GM12801 (cell line): ENCODE measurements around the gene IL21R.

Source experiments
- TF ChIP-seq, protein P1 (sequence below): IDR thresholded peaks from one replicate; pipeline ENCODE4 v1.5.1; 2011; ENCODE audit warnings: control low read depth; ENCODE audit not compliant: insufficient read length; ENCODE audit errors: extremely low read depth

IL21R gene

DNA sequence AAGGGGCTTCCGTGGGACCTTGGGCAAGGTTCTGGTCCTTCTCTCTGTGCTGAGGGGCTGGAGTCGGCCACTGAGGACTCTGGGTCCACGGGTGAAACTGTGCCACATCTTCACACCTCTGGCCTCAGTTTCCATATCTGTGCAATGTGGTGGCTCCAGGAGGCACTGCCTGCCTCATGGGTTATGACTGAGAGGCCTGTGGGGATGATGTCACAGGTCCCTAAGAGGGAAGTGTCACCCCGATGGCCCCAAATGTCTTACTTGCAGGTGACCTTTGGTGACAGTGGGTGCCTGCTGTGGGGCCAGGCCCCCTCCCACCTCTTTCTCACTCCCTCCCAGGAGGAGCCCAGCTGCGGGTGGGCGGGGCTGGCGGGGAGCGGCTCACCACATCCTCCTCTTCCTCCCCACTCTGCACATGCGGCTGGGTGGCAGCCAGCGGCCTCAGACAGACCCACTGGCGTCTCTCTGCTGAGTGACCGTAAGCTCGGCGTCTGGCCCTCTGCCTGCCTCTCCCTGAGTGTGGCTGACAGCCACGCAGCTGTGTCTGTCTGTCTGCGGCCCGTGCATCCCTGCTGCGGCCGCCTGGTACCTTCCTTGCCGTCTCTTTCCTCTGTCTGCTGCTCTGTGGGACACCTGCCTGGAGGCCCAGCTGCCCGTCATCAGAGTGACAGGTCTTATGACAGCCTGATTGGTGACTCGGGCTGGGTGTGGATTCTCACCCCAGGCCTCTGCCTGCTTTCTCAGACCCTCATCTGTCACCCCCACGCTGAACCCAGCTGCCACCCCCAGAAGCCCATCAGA, at the start of gene IL21R:
IL21R (plus strand) TSS at position 407 of the 801 bp plus-strand sequence. CDS start 27,898 bp downstream, outside the sequence.
- TF ChIP-seq, protein P1, sequence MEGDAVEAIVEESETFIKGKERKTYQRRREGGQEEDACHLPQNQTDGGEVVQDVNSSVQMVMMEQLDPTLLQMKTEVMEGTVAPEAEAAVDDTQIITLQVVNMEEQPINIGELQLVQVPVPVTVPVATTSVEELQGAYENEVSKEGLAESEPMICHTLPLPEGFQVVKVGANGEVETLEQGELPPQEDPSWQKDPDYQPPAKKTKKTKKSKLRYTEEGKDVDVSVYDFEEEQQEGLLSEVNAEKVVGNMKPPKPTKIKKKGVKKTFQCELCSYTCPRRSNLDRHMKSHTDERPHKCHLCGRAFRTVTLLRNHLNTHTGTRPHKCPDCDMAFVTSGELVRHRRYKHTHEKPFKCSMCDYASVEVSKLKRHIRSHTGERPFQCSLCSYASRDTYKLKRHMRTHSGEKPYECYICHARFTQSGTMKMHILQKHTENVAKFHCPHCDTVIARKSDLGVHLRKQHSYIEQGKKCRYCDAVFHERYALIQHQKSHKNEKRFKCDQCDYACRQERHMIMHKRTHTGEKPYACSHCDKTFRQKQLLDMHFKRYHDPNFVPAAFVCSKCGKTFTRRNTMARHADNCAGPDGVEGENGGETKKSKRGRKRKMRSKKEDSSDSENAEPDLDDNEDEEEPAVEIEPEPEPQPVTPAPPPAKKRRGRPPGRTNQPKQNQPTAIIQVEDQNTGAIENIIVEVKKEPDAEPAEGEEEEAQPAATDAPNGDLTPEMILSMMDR: no peak

DNA sequence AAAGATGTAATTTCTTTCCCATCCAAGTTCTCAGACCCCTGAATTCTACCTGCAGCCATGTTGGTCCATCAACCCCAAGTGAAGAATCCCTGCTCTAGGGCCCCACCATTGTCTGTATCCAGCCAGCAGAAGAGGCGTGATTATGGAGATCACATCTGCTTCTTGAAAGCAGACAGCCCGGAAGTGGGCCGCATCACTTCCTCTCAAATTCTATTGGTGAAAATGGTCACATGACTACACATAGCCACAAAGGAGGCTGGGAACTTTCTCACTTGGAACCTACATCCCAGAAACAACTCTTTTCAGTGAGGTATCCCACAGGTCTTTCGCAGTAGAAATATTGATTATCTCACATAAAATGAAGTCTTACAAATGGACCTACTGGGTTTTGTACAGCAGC, 48.1 kb upstream of the IL21R start:
- TF ChIP-seq, protein P1: no peak

DNA sequence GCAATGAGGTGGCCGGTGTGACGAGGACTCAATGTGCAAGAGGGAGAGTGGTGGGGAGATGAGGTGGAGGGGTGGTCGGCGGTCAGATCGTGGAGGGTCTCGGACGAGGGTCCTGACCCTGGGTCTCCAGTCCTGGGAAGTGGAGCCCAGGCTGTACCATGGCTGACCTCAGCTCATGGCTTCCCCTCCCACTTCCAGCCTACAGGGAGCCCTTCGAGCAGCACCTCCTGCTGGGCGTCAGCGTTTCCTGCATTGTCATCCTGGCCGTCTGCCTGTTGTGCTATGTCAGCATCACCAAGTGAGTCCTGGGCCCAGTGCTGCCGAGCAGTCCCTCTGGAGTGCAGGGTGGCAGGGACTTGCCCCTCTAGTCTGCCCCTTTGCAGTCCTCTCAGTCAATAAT, 46.4 kb upstream of the IL21R start:
- TF ChIP-seq, protein P1: no peak

DNA sequence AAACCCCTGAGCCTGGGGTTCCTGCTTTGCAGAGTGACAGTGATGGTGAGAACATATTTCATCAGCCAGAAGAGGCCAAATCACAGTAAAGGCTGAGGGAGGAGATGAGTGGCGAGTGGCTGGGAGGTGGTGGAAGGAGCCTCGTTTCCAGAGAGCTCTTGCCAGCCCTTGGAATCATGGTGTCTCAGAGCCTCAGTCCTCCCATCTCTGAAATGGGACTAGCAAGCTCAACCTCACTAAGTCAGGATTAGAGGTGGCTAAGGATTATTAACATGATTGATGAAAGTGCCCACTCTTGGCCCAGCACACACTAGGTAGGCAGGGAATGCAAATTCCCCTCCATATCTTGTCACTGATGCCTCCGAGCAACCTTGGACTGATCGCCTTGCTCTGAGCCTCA, 45.2 kb upstream of the IL21R start:
- TF ChIP-seq, protein P1: no peak

DNA sequence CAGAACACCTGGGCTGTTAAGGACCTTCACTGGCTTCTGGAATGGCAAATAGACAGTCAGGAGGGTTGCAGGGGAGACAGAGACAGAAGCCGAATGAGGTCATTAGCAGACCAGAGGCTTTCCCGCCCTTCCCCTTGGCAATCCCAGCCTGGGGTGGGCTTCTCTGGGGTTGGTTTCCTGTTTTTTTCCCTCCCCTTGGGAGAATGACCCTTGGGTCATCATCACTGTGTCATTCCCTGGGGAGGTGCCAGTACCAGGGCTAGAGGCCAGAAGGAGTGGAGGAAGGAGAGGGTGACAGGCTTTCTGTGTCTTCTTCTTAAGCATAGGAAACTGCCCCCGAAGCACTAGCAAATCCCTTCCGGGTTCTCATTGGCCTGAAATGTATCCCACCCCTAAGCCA, 42.9 kb upstream of the IL21R start:
- TF ChIP-seq, protein P1: no peak

DNA sequence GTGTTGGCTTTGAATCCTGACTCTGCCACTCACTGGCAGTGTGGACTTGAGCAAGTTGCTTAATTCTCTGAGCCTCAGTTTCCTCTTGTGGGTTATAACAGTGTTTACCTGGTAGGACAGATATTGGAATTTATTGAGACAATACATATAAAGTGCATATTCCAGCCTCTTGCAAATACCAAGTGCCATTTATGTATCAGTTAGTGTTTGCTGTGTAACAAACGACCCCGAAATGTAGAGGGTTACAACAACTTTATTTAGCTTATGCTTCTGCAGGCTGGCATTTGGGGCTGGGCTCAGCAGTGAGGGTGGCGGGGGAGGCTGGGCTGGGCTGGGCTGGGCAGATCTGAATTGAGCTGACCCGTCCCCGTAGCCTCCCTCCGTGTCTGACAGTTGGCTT, 42.4 kb upstream of the IL21R start:
- TF ChIP-seq, protein P1: no peak

DNA sequence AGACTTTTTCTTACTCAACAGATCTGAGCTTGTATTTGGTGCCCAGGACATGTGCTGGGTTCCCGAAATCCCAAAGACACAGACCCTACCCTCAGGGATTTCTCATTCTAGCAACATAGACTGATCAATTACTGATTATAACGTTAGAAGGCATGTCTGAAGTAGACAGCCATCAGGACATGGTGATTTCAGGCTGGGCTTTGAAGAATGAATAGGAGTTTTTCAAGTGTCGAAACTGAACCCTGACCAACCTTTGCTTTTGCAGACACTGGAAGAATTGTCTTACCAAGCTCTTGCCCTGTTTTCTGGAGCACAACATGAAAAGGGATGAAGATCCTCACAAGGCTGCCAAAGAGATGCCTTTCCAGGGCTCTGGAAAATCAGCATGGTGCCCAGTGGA, 40.0 kb upstream of the IL21R start:
- TF ChIP-seq, protein P1: no peak
